NCI-H345 (cell line): ENCODE measurements around the gene ANKRD40.

Experiments
- DNase-seq: peaks from one replicate; lab custom pipeline; 2025; lab: John Stamatoyannopoulos, UW

The ANKRD40 gene

DNA sequence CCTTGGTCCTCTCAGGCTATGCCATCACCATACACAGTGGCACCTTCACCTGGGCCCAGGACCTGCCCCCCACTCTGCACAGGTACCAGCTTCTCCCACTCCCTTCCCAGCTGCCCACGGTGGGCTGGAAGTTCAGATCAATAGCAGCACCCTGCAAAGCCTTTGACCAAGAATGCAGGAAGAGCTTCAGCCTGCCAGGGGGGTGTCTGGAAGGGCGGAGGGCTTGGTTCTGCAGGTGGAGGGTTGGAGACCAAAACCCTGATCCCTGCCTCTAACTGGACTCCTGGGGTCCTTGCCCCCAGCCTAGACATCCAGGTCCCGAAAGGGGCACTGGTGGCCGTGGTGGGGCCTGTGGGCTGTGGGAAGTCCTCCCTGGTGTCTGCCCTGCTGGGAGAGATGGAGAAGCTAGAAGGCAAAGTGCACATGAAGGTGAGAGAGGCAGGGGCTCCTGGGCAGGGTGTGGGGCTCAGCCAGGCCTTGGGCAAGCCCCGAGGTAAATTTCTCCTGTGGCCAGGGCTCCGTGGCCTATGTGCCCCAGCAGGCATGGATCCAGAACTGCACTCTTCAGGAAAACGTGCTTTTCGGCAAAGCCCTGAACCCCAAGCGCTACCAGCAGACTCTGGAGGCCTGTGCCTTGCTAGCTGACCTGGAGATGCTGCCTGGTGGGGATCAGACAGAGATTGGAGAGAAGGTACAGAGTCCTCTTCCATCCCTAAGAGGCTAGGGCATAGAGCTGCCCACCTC lies 38.7 kb downstream of the ANKRD40 start:
- DNase-seq, result no peak

DNA sequence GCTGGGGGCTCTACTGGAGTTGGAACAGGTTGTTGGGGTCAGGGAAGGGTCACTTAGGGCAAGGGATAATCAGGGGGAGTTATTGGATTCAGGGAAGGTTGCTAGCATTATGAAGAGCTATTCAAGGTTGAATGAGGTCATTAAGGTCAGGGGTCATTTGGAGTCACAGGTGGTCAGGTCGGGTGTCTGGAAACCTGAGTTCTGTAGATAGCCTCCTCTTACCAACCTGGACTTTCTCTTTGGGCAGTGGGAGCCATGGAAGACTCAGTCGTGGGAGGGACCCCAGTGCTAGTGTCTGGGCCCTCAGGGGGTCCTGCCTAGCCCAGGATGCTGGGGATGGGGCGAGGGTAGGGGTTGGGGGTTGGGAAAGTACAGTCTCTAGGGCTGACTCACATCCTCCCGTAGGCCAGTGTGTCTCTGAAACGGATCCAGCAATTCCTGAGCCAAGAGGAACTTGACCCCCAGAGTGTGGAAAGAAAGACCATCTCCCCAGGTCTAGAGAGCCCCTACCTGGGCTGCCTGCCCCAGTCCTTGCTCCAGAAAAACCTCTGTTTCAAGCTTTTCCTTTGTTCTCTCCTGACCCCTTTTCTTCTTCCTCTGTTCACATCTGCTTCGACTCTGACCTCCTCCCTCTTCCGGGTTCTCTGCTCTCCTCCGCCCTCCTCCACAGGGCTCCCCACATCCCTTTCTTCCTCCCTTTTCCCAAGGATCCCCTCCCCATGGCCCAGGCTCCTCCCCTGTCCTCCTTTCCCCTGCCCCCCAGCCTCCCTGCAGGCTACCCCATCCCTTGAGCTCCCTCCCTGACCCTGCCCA lies 39.5 kb downstream of the ANKRD40 start:
- DNase-seq, result no peak

DNA sequence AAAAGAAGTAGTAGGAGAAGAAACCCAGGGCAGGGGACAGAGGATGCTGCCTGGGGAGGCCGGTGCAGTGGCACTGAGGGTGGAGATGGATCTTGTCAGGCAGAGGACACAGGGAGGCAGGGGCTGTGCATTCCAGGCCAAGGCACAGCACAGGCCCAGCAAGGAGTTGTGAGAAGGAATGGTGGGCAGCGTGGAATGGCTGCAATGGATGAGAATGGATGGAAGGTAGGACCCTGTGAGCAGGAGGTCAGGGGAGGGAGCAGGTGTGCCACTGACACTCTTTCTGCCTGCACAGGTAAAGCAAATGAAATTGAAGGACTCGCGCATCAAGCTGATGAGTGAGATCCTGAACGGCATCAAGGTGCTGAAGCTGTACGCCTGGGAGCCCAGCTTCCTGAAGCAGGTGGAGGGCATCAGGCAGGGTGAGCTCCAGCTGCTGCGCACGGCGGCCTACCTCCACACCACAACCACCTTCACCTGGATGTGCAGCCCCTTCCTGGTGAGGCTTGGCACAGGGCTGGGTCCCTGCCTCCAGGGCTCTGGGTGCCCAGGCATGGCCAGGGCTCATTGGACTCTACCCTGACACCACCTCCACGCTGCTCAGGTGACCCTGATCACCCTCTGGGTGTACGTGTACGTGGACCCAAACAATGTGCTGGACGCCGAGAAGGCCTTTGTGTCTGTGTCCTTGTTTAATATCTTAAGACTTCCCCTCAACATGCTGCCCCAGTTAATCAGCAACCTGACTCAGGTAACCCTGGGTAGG lies 40.3 kb downstream of the ANKRD40 start:
- no peak for DNase-seq

DNA sequence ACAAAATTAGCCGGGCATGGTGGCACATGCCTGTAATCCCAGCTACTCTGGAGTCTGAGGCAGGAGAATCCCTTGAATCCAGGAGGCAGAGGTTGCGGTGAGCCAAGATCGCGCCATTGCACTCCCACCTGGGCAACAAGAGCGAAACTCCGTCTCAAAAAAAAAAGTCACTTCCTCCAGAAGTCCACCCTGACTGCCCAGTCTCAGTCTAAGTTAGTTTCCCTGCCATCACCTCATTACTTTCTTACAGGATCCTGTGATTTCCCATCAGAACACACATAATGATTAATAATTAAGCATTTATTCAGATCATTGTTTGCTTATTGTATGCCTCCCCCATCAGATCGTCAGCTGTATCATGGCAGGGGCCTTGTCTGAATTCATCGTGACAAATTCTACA lies 41.4 kb downstream of the ANKRD40 start:
- DNase-seq, result no peak

DNA sequence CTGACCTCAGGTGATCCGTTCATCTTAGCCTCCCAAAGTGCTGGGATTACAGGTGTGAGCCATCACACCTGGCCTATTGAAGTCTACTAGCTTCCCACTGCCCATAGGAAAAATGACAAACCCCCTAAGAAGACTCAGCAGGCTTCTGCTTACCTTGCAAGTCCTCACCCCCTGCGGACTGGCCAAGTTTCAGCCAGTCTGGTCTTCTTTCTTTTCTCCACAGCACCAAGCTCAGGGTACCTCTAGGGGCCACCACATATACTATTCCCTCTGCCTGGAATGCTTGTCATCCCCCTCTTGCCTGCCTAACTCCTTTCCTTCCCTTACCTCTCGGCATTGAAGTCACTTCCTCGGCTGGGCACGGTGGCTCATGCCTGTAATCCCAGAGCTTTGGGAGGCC lies 41.9 kb downstream of the ANKRD40 start:
- no peak for DNase-seq

DNA sequence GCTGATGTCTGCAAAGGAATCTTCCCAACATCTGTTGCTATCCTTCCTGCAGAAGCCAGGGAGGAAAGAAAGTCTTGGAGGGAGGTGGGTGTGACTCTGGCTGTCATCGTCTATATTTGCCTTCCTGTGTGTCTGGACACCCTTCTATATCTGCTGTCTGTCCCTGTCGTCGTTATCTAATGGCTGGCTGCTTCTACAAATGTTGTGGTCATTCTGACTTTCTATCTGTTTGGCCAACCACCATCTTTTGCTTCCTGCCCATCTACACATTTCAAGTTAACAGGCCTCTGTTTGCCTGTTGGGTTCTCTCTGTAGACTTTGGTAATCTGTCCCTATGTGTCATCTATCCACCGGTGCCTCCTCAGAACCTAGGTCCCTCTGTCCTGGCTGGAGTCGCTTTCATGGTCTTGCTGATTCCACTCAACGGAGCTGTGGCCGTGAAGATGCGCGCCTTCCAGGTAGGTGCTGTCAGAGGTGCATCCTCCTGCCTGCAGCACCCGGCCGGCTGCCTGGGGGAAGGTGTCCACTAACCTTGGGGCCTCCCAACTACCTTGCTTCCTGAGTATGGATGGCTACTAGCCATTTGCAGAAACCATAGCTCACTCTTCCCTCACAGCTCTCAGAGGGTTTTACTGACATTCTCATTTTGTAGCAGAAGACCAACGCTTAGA lies 42.8 kb downstream of the ANKRD40 start:
- no peak for DNase-seq

DNA sequence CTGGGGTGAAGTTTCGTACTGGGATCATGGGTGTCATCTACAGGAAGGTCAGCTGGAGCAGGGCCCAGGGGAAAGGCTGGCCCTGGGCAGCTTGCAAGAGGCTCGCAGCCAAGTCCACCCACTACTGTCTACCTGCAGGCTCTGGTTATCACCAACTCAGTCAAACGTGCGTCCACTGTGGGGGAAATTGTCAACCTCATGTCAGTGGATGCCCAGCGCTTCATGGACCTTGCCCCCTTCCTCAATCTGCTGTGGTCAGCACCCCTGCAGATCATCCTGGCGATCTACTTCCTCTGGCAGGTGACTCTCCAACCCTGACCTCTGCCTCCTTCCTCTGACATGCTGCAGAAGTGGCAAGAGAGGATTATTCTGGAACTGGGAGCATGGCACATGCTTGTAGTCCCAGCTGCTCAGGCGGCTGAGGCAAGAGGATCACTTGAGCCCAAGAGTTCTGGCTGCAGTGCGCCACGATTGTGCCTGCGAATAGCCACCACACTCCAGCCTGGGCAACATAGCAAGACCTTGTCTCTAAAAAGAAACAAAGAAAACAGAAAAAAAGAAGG lies 43.8 kb downstream of the ANKRD40 start:
- DNase-seq, result no peak

DNA sequence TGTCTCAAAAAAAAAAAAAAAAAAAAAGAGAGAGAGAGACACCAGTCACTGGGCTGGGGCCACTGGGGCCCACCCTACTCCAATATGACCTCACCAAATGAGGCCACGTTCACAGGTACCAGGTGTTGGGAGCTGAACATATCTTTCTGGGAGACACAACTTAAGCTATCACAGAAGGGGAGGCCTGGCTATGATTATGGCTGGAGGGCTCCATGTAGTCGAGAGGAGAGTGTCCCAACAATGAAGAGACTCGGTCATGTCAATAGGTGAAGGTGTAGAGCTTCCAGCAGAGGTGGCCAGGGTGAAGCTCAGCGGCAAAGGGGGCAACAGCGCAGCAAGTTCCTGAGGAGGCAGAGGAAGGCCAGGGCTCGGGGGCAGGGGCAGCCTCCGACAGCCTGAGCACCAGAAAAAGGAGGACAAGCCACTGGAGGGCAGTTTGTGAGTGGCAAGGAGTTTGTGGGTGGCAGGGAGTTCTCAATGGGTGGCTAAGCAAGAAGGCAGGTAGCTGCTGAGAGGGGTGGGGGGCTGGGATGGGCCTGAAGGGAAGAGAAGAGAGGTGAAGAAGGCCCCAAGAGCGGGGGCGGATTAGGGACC lies 45.0 kb downstream of the ANKRD40 start:
- no peak for DNase-seq

DNA sequence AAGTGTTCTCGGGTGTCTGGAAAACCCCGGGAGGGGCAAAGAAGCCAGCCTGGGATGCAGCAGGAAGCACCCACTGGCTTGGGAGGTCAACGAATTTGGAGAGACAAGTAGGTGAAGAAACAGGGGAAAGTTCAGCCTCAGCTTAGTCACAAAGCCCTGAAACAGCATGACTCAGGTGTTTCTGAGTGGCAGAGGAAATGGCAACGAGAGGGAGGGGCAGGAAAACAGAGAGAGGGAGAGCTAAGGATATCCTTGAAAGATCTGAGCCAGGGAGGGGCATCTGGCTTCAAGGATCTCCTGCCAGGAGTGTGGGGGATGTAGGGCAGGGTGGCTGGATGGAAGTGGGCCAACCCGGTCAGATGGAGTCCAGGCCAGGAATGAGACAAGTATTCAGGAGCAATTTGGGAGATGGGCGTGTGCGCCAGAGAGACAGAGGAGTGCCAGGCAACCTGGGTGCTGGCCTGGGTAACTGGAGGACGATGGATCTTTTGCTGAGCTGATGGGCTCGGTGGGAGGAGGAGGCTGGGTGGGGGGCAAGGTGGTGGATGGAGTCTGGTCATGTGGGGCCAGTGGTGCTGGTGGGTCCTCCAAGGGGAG lies 45.8 kb downstream of the ANKRD40 start:
- no peak for DNase-seq

DNA sequence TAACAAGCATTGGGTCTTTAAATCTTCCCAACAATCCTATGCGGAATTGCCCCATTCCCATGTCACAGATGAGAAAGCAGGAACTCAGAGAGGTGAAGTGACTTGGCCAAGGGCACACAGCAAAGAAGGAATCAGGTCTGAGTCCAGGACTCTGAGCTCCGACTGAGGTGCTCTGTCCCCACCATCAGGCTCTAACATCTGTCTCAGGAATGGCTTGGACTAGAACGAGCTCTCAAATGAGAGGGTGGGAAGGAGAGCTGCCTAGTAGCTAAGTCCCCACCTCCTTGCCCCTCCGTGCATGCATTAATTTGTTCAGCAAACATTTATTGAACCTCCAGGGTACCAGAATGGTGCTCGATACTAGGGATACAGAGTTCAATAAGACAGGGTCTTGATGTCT lies 46.4 kb downstream of the ANKRD40 start:
- DNase-seq, result no peak

DNA sequence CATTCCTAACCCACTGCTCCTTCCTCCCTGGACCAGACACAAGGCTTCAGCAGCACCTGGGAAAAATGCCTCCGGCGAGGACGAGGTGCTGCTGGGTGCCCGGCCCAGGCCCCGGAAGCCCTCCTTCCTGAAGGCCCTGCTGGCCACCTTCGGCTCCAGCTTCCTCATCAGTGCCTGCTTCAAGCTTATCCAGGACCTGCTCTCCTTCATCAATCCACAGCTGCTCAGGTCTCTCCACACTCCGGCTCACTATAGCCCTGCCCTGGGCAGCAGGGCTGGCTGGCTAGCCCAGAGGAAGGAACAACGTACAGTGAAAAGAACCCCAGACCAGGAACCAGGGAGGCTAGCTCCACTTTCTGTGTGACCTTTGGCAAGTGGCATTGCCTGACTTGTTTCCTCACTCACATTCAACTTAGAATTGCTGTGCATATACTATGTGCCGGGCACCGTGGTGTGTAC lies 46.8 kb downstream of the ANKRD40 start:
- no peak for DNase-seq

DNA sequence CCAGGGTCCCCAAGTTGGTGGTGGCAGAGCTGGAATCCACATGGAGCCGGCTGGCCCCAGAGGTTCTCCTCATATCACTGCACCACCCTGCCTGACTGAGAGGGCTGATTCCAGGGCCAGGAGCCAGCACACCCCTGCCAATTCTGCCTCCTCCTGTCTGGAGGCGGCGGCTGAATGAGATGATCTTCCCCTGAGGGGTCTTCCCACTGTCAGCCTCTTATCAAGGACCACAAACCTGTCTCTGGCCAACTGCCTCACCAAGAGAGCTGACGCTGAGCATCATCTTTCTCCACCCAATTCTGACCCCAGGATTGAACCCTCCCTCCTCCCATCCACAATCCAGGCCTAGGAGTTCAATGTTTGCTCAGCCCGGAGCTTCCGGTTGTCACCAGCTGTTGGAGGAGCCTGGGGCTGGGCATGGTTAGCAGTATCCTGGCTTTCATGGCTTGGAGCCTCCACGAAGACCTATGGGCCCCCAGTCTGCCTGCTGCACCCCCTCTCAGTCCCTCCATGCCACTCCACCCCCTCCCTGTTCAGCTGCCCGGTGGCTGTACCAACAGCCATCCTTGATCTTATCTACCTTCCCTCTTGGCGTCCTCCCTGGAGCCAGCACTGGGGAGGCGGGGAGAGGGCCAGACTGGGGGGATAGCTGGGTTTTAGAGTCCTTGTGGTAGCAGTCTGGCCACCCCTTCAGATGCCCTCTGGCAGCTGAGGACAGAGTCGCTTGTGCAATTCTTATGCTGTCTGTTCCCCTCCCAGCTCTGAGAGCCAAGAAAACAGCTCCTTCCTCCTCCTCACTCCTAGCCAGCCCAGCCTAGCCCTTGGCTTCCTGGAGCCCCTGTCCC lies 47.5 kb downstream of the ANKRD40 start:
- DNase-seq, result no peak

DNA sequence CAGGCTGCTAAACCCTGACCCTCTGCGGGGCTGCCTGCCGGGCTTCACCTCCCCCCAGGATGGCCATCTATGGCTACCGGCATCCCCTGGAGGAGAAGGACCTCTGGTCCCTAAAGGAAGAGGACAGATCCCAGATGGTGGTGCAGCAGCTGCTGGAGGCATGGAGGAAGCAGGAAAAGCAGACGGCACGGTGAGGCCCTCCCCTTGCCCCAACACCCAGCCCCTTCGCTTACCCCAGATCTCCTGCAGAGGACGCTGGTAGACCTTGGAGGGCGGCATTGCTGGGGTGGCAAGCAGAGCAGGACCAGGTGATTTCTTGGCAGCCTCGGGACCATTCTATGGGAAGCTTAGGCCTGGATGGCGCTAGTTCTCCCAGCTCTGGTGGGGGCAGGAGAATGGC lies 48.5 kb downstream of the ANKRD40 start:
- no peak for DNase-seq

DNA sequence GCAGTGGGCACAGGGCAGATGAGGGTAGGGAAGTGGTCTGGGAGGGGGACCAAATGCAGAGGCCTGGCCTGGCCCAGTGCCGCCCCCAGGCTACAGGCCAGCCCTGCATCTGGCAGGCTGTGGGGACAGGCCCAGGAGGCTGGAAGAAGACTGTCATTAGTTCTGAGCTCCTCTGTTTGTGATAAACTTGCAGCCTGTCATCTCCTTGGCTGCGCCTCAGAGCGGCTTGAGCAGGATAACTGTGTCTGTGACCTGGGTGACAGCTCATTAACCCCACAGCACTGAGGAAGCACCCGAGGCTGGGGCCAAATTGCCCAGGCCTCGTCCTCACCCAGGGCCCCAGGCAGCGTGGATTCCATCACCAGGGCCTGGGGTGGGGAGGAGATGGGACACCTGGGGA lies 49.1 kb downstream of the ANKRD40 start:
- no peak for DNase-seq

DNA sequence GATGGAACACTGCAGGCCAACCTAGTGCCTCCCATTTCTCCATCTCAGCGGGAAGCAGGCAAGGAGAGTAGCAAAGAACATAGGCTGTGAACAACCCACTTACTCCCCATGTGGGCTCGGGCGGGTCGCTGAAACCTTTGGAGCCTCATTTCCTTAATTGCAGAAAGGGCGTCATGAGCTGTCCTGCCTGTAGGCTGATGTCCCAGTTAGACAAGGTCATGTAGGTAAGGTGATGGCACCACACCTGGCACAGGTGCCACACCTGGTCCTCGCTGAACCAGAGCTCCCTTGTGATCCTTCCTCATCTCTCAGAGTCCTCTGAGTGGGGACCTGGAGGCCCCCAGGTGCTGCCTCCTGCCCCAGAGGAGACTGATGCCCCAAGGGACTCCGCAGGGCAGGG lies 50.1 kb downstream of the ANKRD40 start:
- no peak for DNase-seq

DNA sequence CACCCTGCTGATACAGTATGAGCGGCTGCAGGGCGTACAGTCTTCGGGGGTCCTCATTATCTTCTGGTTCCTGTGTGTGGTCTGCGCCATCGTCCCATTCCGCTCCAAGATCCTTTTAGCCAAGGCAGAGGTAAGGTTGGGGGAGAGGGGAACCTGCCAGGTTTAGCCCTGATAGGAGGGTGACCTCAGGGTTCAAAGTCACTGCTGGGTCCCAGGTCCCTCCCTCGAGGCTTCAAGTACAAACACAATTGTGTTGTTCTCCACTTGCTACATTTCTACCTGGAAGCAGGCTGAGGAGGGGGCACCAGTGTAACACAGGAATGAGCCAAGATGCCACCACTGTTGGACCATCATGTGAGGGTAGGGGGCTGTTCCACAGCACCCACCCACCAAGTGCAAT lies 50.7 kb downstream of the ANKRD40 start:
- no peak for DNase-seq

DNA sequence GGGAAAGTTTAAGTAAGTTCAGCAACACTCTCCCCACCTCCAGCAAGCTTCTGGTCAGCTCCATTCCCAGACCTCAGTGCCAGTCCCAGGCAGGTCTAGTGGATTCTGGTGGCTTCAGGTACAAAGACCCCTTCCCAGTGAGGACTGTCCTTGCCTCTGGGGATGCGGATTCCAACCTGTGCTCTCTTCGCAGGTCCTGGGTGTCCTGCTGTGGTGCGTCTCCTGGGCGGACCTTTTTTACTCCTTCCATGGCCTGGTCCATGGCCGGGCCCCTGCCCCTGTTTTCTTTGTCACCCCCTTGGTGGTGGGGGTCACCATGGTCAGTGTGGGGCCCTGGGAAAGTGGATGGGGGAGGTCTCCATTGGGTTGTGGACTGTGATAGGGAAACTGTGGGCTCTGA lies 51.2 kb downstream of the ANKRD40 start:
- no peak for DNase-seq

DNA sequence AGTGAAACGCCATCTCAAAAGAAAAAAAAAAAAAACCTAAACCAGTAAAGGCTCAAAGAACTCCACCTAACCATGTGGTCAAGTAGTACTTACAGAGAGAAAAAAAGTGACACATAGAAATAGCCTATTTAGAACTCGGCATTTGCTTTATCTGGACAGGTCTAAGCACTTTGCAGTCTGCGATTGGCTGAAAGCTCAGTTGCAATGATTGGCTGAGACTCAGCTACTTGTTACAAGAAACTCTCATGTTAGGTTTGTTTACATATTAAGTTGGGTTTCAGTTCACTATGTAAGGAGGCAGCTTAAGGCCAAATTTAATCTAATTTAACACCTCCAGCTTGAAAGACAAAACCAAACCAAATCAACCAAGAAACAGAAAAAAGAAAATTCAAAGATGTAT lies 54.0 kb downstream of the ANKRD40 start:
- DNase-seq, result no peak

DNA sequence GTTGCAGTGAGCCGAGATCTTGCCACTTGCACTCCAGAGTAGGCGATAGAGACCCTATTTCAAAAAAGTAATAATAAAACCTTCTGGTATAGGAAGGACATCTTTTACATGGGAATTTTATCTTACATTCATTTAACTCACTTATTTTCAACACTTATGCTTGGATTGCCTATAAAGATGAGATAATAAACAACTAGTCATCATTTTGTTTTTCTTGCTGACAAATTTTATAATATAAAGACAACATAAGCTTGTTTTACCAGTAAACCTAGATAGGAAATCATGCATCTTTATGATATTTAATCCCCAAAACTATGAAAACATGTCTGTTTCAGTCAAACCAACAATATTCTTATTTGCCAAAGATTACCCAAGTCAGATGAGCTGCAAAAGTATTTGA lies 56.1 kb downstream of the ANKRD40 start:
- DNase-seq, result no peak
